ENCODE data around the gene PRKCE.

DNA sequence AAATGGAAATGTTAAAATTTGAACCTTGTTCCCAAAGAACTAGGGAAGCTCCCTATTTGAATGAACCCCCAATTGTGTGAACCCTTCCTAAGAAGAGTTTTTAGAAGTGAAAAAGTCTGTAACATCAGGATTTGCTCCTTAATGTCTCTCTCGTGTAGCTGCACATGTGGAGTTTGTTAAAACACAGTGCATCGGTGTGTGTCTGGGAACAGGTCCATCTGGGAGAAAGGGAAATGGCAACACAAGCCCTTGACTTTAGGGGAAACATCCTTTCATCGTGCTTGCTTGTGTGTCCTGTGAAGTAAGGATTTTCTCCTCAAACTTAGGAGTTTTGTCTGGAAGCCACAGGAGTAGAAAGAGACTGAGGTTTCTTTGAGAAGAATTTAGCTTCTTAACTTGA lies 203.9 kb downstream of the PRKCE start:
- TF ChIP-seq EZH2 (IDR thresholded peaks at IDR 0.05; ENCODE audit: borderline replicate concordance) (no peak), EZH2phosphoT487 (IDR thresholded peaks at IDR 0.05; ENCODE audit: low read depth, severe bottlenecking, unreplicated experiment) (no peak)
- TF ChIP-seq, protein P1, sequence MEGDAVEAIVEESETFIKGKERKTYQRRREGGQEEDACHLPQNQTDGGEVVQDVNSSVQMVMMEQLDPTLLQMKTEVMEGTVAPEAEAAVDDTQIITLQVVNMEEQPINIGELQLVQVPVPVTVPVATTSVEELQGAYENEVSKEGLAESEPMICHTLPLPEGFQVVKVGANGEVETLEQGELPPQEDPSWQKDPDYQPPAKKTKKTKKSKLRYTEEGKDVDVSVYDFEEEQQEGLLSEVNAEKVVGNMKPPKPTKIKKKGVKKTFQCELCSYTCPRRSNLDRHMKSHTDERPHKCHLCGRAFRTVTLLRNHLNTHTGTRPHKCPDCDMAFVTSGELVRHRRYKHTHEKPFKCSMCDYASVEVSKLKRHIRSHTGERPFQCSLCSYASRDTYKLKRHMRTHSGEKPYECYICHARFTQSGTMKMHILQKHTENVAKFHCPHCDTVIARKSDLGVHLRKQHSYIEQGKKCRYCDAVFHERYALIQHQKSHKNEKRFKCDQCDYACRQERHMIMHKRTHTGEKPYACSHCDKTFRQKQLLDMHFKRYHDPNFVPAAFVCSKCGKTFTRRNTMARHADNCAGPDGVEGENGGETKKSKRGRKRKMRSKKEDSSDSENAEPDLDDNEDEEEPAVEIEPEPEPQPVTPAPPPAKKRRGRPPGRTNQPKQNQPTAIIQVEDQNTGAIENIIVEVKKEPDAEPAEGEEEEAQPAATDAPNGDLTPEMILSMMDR (IDR thresholded peaks at IDR 0.05; ENCODE audit: poor library complexity) = no peak
